ENCODE results near the gene OR5M11.

DNA sequence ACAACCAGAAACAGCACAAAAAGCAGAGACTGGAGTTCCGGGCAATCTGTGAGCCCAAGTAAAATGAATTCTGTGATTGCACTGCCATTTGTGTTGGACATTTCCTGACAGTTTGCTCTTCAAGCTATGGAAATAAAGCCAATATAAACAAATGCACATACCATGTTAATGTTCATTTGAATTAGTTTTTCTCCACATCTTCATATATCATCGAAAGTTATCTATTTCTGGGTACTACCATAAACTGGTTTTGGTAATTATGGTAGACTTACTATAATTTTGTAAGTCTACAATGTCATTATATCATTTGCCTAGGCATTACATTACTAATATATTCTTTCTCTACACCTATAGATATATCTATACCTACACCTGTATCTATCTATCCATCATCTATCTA lies at the start of gene OR5M11:
- TF ChIP-seq, protein P1, sequence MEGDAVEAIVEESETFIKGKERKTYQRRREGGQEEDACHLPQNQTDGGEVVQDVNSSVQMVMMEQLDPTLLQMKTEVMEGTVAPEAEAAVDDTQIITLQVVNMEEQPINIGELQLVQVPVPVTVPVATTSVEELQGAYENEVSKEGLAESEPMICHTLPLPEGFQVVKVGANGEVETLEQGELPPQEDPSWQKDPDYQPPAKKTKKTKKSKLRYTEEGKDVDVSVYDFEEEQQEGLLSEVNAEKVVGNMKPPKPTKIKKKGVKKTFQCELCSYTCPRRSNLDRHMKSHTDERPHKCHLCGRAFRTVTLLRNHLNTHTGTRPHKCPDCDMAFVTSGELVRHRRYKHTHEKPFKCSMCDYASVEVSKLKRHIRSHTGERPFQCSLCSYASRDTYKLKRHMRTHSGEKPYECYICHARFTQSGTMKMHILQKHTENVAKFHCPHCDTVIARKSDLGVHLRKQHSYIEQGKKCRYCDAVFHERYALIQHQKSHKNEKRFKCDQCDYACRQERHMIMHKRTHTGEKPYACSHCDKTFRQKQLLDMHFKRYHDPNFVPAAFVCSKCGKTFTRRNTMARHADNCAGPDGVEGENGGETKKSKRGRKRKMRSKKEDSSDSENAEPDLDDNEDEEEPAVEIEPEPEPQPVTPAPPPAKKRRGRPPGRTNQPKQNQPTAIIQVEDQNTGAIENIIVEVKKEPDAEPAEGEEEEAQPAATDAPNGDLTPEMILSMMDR (IDR thresholded peaks at IDR 0.05; ENCODE audit: low read depth, low read length, poor library complexity, severe bottlenecking) = no peak
- TF ChIP-seq EZH2phosphoT487 (IDR thresholded peaks at IDR 0.05; ENCODE audit: borderline replicate concordance, low read length) = no peak
